GM08714 (cell line): ENCODE measurements around the gene PARD6G.

Experiments
- H3K4me3 ChIP-seq: fragments of 200-500 bp; sonication (Bioruptor generic); 2 replicates; pipeline ENCODE4 v1.5.1; 2014; ENCODE audit warnings: mild to moderate bottlenecking, low read length, inconsistent platforms
- ZNF274 ChIP-seq: IDR thresholded peaks from 2 replicates; pipeline ENCODE4 v1.6.1; 2012; ENCODE audit warnings: mild to moderate bottlenecking, low read depth, low read length

PARD6G gene

DNA sequence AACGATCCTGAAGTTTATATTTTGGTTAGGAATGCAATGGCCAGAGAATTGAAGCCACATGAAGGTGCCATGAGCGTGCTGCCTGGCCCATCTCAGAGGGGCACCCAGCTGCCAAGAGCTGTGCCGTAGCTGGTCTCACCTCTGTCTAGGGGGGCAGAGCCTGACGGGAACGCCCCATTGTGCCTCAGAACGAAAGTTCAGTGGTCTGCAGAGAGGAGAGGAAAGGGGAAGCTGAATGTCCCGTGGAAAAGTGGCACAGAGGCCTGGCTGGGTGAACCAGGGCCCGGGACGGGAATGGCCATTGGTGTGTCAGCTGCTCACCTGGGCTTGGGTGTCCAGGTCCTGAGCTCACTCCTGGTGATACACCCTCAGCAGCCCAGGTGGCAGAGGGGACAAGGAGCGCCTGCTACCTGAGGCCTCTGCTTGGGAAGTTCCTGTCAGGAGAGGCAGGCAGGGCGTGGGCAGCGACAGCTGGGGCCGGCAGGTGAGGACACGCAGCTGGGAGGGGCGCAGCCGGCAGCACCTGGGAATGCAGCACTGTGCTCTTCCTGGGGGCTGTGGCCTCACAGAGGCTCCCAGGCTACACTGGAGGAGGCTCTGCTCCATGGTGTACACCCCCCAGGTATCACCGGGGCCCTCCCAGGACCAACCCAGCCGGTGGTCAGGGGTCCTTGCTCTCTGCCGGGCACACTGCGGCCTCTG lies 67.3 kb downstream of the PARD6G start:
- no peak for TF ChIP-seq ZNF274
- H3K4me3 ChIP-seq, result no peak overlapping the region

DNA sequence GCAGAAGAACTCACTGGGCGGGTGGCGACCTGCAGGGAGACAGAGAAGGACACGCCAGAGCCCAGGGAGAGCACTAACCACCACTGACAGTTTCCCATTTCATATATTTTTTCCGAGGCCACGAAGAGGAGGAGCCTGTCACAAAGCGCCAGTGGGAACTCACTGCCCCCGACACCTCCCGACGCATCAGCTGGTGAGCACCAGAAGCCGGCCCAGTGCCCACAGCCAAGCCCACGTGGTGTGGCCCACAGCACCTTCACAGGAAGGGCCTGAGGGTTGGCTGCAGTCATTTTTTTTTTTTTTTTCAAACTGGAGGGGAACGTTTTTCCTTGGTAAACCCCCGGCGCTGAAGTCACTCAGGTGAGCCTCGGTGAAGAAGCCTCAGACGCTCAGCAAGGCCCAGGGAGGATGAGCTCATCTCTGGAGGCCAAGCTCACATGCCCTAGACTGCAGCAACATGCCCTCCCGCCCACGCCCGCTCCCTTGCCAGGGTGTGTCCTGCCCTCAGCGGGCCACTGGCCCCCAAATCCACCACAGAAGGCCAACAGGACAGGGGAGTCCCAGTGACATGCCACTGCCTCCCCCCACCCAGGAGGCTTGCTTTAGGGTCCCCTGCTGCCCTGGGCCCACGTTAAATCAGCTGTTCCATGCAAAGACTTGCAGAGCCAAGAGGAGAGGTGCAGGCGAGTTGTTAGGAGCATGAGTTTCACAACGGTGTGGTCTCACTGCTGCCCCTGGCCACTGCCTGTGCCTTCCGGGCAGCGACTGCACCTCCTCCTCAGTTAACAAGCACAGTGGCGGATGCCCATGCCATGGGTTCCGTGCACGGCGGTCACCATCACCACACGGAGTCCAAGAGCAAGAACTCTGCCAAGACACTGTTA lies 68.1 kb downstream of the PARD6G start:
- no peak for TF ChIP-seq ZNF274
- no peak overlapping the region for H3K4me3 ChIP-seq

DNA sequence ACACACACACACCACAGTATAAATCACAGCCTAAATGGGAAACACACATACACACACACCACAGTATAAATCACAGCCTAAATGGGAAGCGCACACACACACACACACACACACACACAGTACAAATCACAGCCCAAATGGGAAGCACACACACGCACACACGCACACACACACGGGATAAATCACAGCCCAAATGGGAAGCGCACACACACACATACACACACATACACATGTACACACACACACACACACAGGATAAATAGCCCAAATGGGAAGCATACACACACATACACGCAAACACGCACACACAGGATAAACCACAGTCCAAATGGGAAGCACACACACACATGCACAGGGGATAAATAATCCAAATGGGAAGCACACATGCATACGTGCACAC lies 70.2 kb downstream of the PARD6G start:
- no peak for TF ChIP-seq ZNF274
- H3K4me3 ChIP-seq, result no peak overlapping the region

DNA sequence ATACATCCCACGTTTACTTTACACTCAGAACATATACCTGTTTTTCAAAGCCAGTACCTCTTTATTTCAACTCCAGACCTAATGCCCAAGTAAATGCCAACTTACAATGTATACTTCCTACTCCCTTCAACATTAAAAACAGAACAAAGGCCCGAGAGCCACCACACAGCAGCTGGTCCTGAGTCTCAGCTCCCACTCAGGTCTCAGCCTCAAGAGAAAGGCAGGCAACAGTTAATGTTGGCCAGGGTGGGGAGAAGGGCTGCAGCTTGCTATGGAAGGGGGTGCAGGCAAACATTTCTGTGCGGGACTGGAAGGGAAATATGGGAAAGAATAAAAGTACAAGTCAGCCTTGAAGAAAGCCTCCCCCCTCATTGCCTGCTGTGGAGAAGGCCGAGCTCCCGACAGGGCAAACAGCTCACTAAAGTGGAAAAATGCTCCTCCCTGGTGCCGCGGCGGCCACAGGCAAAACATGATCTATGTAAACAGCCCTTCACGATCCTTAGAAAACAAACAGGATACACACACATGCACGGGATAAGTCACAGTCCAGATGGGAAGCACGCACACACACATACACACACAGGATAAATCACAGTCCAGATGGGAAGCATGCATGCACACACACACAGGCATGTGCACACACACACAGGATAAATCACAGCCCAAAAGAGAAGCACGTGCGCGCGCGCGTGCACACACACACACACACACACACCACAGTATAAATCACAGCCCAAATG lies 70.8 kb downstream of the PARD6G start:
- no peak overlapping the region for H3K4me3 ChIP-seq
- no peak for TF ChIP-seq ZNF274

DNA sequence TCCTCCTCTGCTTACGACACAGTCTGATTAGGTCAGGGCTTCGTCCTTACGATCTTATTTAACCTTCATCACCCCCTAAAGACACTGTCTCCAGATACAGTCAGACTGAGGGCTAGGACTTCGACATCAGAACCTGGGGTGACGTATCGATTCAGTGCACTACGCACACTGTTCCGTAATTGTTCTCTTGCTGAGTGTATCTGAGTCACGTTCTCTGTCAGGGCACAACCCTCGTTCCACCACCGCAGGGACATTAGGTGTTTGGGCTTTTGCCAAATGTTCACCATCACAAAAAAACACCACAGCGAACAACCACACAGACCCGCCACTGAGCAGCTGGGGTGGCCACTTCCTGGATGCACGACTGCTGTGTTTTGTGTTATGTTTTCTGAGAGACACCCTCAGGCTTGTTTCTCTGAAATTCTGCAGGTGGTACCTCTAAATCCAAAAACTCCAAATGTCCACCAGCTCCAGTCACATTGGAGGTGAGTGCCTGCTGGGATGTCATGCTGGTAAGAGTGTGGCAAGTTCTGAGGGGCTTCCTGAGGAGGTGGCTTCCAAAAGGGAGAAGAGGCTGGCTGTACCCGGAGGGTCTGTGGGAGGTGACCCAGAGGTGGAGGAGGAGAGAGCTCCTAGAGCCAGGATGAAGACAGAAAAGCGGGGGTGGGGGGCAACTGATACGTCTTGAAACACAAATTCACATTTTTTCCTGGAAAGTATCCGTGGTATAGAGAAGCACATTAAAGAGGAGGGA lies 71.7 kb downstream of the PARD6G start:
- H3K4me3 ChIP-seq, result no peak overlapping the region
- TF ChIP-seq ZNF274, result no peak

DNA sequence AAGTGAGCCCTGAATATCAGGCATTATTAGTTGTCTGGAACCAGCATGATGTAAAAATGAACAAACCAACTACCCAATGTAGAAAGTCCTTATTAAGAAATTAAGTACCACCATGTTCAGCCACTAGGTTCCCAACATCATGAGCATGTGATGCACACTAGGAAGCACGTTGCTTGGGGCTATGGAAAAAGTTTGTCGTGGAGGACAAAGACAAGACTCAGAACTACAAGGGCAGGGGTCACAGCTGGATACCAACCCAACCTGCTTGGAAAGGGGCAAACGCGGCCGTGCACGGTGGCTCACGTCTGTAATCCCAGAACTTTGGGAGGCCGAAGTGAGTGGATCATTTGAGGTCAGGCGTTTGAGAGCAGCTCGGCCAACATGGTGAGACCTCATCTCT lies 74.3 kb downstream of the PARD6G start:
- no peak overlapping the region for H3K4me3 ChIP-seq
- TF ChIP-seq ZNF274, result no peak

DNA sequence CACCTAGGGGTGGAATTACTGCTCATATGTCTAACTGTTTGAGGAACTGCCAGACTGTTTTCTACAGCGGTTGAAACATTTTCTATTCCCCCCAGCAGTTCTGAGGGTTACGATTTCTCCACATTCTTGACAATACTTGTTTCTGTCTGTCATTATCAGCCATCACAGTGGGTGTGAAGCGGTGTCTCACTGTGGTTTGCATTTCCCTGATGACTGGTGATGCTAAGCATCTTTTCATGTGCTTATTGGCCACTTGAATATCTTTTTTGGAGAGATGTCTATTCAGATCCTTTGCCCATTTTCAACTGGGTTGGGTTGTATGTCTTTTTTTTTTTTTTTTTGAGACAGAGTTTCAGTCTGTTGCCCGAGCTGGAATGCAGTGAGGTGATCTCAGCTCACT lies 75.3 kb downstream of the PARD6G start:
- no peak overlapping the region for H3K4me3 ChIP-seq
- TF ChIP-seq ZNF274, result no peak

DNA sequence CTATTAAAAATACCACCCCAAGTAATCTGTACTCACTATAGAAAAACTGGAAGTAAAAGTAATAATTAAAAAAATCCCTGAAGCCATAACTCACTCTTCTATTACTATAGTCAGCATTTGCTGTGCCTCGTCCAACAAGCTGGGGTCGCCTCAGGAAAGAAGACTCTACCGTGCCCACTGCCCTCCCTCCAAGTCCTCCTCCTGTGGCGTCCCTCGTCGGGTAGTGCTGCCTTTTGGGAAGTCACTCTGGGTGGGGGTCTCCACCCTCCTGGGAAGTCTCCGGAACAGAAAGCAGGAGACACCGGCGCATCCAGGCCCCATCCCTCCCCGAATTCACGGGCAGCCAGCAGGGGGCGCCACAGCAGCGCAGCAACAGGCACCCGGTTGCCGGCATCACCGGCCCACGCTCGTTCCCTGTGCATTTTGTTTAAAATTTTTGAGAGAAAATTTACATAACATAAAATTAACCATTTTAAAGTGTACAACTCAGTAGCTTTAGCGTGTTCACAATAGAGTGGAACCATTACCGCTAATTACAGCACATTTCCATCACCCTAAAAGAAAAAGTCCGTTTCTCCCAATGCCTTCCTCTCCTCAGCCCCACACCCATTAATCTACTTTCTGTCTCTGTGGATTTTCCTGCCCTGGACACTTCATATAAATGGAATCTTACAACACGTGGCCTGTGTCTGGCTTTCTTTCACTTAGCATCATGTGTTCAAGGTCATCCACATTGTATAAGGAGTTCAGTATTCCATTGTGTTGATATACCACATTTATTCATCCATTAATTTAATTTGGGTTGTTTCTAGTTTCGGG lies 76.1 kb downstream of the PARD6G start:
- H3K4me3 ChIP-seq, result no peak overlapping the region
- TF ChIP-seq ZNF274, result no peak

DNA sequence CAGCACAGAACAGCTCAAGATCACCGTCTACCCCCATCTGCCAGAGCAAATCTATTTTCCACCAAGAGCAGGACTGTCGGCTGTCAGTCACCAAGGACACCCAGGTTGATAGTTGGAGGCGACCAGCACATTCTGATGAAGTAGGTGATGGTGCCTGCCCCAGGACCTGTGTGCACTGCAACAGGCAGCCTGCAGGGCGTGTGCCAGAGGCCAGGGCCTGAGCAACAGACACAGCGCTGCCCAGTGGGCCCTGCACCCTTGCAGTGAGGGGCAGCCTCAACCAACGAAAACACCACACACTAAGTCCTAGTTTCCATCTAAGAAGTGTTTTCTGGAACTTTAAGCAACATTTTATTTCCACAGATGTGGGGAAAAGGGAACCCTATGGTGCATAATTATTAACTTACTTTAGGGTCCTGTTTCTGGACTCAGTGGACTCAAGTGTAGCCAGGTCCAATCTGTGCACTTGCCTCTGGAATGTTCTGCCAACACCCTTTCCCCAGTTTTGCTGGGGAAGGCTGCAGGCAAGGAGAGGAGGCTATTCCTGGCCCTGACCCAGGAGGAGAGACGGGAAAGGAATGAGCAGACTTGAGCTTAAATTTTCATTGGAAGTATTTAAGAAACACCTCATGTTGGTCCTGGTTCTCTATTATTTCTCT lies 76.8 kb downstream of the PARD6G start:
- H3K4me3 ChIP-seq, result no peak overlapping the region
- no peak for TF ChIP-seq ZNF274

DNA sequence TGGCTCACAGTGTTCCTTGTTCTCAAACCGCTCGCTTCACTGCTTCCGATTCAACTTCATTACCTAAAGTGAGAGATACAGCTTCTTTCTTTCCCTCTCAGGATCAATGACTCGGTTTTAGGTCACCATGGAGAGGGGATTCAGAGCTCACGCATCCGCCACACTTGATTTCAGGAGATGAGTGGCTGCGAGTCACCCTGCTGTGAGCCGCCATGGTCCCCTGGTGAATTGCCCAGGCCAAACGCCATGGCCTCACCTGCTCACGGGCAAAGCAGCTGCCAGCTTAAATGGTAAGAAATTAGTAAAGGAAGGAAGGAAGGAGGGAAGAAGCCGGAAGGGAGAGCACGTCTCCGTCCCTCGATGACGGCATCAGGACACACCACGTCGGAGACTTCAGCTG lies 77.7 kb downstream of the PARD6G start:
- TF ChIP-seq ZNF274, result no peak
- H3K4me3 ChIP-seq, result no peak overlapping the region

DNA sequence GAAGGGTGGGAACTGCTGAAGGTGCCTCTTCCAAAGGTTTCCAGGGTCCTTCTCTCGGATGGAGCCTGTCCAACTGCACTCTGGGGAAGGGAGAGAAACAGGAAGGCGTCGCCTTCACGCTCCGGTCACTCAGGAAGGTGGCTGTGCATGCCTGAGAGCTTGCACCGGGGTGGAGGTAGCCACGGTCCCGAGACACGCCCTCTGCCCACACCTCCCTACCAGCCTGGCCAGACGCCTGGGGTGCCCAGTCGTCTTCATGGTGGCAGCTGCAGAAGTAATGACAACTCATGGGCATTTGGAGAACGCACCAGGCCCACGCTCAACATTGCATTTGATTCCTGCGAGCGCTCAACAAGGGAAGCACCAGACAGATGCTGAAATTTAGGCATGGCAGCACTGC lies 78.3 kb downstream of the PARD6G start:
- no peak overlapping the region for H3K4me3 ChIP-seq
- no peak for TF ChIP-seq ZNF274

DNA sequence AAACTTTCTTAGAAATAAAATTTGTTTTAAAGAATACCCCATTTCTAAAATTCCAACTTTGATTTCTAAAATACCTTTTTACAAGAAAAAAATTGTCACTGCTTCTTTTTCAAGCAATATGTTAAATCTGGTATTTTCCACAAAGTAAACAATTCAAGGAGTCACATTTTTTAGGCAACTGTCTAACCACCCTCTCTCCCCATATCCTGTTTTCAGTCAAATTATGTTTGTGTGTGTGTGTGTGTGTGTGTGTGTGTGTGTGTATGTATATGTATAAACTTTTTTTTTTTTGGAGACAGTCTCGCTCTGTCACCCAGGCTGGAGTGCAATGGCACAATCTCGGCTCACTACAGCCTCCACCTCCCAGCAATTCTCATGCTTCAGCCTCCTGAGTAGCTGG lies 79.0 kb downstream of the PARD6G start:
- TF ChIP-seq ZNF274, result no peak
- H3K4me3 ChIP-seq, result no peak overlapping the region

DNA sequence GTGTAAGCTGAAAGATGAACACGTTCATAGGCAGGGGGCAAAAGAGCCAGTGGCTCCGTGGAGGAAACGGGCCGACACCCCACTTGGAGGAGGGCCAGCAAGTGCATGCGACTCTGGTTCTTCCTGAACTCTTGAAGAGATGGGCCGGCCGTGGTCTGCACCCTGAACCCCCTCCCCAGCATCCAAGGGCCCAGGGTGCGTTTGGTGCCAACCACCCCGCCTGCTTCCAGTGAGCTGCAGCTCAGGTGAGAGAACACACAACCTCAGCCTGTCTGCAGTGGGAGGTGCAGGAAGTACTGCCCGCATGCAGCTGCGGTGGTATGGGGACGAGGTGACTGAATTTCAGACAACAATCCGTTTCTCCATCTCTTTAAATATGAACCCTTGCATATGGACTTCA lies 79.4 kb downstream of the PARD6G start:
- no peak for TF ChIP-seq ZNF274
- H3K4me3 ChIP-seq, result no peak overlapping the region
